Prostate gland (tissue), 2 donors: ENCODE measurements around the gene BCL2L2. TPM values are rescaled to one million over a fixed set of nuclear protein-coding genes. Genes with fewer than 3 reads are reported as not detected.

ENCODE experiments used
- DNase-seq: peaks from one replicate; pipeline ENCODE4 v3.0.0-alpha.2; 2019; ENCODE audit warnings: low spot score
- H3K27ac ChIP-seq, 2 donors: fragments of 200-600 bp; sonication (generic); 2 replicates each; pipeline ENCODE4 v1.5.1; 2017 to 2019
- H3K27me3 ChIP-seq: fragments of 200-600 bp; sonication (generic); replicated peaks from 2 replicates; pipeline ENCODE4 v1.5.1; 2019; ENCODE audit not compliant: insufficient read depth
- H3K36me3 ChIP-seq, 2 donors: fragments of 200-600 bp; sonication (generic); 1 replicate in 1 of 2; 2 replicates in 1 of 2; pipeline versions ENCODE4 v1.5.1 to v1.8.1; 2017 to 2019
- H3K4me1 ChIP-seq: fragments of 200-600 bp; sonication (generic); replicated peaks from 2 replicates; pipeline ENCODE4 v1.5.1; 2019
- H3K4me3 ChIP-seq, 2 donors: fragments of 200-600 bp; sonication (generic); 2 replicates each; pipeline ENCODE4 v1.5.1; 2017 to 2019
- H3K9me3 ChIP-seq: fragments of 200-600 bp; sonication (generic); 2 replicates; pipeline ENCODE4 v1.5.1; 2017
- POLR2A ChIP-seq: fragments of 450-650 bp; IDR thresholded peaks from one replicate; pipeline ENCODE4 v1.6.1; 2016; ENCODE audit warnings: antibody characterized with exemption, mild to moderate bottlenecking
- POLR2AphosphoS5 ChIP-seq: sonication (generic); formaldehyde crosslinking; IDR thresholded peaks from one replicate; pipeline ENCODE4 v1.6.1; 2017; ENCODE audit warnings: antibody characterized with exemption
- WGBS: methylation state at CpG from one replicate; pipeline ENCODE4 v1.1.5; 2018; 5-methylcytosine and 5-hydroxymethylcytosine counted together
- intact Hi-C: fragments of 100-400 bp; cut with DNase I; formaldehyde crosslinking; loops from one replicate; pipeline ENCODE4 v1.14.2; 2022
- total RNA-seq, 2 donors: library from RNA; depleted of rRNA; stranded (reverse); fragments of >200 nt; gene quantifications; one replicate each; pipeline ENCODE4 v1.1.0, GENCODE V29; 2016
- TF ChIP-seq, protein P1 (sequence below), 4 experiments: fragments of 200-600 bp in 2 of 4; fragments of 450-650 bp in 2 of 4; sonication (generic) in 2 of 4; IDR thresholded peaks; 1 replicate in 3 of 4; 2 replicates in 1 of 4; pipeline ENCODE4 v1.5.1; 2016 to 2019; ENCODE audit warnings: antibody characterized with exemption in 4 of 4, mild to moderate bottlenecking in 2 of 4, moderate library complexity in 2 of 4

BCL2L2 gene
- total RNA-seq, 2 donors from 2014 or later, result 45.4 to 87.3 TPM

GRCh38 chr14:23348297-23348655 is 41.6 kb downstream of the BCL2L2 start:
- Histone ChIP-seq H3K4me3 (no peak overlapping the region), H3K9me3 (no peaks in the 10 kb centered on the region), H3K4me1 (no peaks in the 10 kb centered on the region), H3K27ac (no peak overlapping the region), H3K36me3 (no peaks in the 10 kb centered on the region), H3K27me3 (no peaks in the 10 kb centered on the region)
- DNase-seq, result no peak
- TF ChIP-seq POLR2AphosphoS5 (no peak), POLR2A (no peak)
- TF ChIP-seq, protein P1, sequence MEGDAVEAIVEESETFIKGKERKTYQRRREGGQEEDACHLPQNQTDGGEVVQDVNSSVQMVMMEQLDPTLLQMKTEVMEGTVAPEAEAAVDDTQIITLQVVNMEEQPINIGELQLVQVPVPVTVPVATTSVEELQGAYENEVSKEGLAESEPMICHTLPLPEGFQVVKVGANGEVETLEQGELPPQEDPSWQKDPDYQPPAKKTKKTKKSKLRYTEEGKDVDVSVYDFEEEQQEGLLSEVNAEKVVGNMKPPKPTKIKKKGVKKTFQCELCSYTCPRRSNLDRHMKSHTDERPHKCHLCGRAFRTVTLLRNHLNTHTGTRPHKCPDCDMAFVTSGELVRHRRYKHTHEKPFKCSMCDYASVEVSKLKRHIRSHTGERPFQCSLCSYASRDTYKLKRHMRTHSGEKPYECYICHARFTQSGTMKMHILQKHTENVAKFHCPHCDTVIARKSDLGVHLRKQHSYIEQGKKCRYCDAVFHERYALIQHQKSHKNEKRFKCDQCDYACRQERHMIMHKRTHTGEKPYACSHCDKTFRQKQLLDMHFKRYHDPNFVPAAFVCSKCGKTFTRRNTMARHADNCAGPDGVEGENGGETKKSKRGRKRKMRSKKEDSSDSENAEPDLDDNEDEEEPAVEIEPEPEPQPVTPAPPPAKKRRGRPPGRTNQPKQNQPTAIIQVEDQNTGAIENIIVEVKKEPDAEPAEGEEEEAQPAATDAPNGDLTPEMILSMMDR (IDR thresholded peaks at IDR 0.05), result no peak
- WGBS, result 89% methylated on average over 6 of the region's 6 CpGs
- intact Hi-C loops, result no loop called here

DNA sequence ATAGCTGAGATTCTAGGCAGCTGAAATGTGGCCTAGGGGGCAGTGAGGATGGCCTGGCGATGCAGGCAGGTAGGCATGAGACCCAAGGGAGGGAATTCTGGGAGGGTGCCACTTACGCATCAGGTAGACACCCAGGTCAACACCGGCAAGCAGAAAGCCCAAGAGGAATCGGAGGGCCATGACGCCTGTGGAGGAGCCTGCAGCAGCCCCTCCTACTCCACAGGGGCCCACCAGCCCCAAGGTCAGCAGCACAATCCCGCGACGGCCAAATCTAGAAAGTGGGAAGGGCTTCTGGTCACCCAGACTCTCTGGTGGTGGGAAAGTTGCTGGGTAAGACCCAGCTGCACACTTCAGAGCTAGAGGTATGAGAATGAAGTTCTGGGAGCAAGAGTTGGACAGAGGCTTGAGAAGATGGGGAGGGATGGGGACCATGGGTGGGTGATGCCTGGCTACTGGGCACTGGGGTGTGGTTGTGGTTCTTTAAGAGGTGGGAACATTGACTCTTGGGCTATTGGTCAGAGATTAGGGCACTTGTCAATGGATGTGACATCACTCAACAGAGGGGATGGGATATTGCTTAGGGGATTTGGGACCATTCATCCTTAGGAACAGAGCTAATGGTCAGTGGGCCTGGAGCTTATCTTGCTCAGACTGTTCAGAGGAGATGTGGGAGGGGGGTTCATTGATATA is 42.7 kb downstream of the BCL2L2 start:
- 89% methylated on average over 8 of the region's 8 CpGs for WGBS
- intact Hi-C loops, result no loop called here
- TF ChIP-seq POLR2AphosphoS5 (no peak), POLR2A (no peak)
- TF ChIP-seq, protein P1 (IDR thresholded peaks at IDR 0.05), result no peak
- no peak for DNase-seq
- no peak overlapping the region for H3K4me3 ChIP-seq
- no peaks in the 10 kb centered on the region for H3K4me1 ChIP-seq
- no peak overlapping the region for H3K27ac ChIP-seq
- H3K9me3 ChIP-seq, result no peaks in the 10 kb centered on the region
- H3K36me3 ChIP-seq, result no peaks in the 10 kb centered on the region
- no peaks in the 10 kb centered on the region for H3K27me3 ChIP-seq

DNA sequence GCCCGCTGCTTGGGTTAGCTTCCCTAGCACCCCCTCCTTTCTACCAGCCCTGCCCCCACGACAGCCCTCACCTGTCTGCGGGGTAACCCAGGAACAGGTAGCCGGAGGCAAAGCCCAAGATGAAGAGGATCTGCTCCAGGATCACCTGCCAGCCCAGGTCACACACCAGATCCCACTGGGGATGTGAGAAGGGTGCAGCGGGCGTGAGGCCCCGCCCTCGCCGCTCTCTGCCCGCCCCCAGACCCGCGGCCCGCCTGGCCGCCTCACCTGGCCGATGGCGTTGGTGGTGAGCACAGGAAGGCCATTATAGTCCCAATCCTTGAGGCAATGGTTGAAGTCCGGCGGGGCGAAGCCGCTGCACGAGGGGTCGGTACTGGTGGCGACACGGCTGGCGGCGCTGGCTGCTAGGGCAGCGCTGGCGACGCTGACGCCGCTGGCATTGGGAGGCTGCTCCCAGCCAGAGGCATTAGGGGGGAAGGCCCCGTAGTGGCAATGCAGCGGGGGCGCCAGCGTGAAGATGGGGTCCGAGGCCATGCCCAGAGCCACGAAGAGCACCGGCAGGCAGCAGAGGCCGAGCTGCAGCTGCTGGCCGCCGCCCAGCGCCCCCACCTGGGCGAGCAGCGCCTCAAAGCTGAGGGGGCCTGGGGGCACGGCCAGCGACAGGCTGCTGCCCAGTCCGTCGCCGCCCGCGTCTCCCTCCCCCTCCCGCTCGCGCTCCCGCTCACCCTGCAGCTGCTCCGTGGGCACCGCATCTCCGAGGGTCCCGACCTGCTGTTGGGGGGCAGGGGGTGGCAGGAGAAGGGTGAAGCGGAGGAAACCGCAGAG is 45.3 kb downstream of the BCL2L2 start:
- WGBS, result 14% methylated on average over 31 of the region's 61 CpGs
- Histone ChIP-seq H3K4me3 (peak overlapping the region; percentile 63 to 75), H3K27ac (peak overlapping the region; percentile 81 to 85), H3K9me3 (no peaks in the 10 kb centered on the region), H3K4me1 (no peaks in the 10 kb centered on the region), H3K36me3 (no peaks in the 10 kb centered on the region), H3K27me3 (no peaks in the 10 kb centered on the region)
- DNase-seq, result no peak
- intact Hi-C loops, result no loop called here
- no peak for TF ChIP-seq POLR2AphosphoS5
- no peak for TF ChIP-seq POLR2A
- TF ChIP-seq, protein P1 (IDR thresholded peaks at IDR 0.05), result no peak

GRCh38 chr14:23352506-23353432 is 46.1 kb downstream of the BCL2L2 start, which contains the start of gene SLC22A17:
Gene SLC22A17 (minus strand): TSS chr14:23352887.
- no peaks in the 10 kb centered on the region for H3K4me1 ChIP-seq
- TF ChIP-seq POLR2A, result peak; percentile 93
- peak; percentile 99 for TF ChIP-seq POLR2AphosphoS5
- TF ChIP-seq, protein P1 (IDR thresholded peaks at IDR 0.05), result peak in 2 of 4 experiments; percentile 19 to 33
- peak; percentile 91 for DNase-seq
- peak within 1 kb of the TSS; percentile 81 to 85 for H3K27ac ChIP-seq
- H3K9me3 ChIP-seq, result no peaks in the 10 kb centered on the region
- peak within 1 kb of the TSS; percentile 63 to 75 for H3K4me3 ChIP-seq
- intact Hi-C loops, result no loop called here
- under 1% methylated on average over 31 of the region's 42 CpGs for WGBS
- H3K36me3 ChIP-seq, result no peaks in the 10 kb centered on the region
- H3K27me3 ChIP-seq, result no peaks in the 10 kb centered on the region
